IMR-90 (cell line): ENCODE measurements around the gene OR10G2. TPM values are rescaled to one million over a fixed set of nuclear protein-coding genes. Genes with fewer than 3 reads are reported as not detected.

ENCODE experiments used
- ATAC-seq: fragments of 200-7000 bp; cut with Tn5 transposase; 2 replicates; pipeline ENCODE4 v1.9.1; 2020; ENCODE audit warnings: low read depth, mild to moderate bottlenecking, moderate library complexity
- BruUV-seq: library from RNA; stranded (reverse); fragments of 400-500 nt; replicated peaks from 2 replicates; lab custom pipeline; 2021; lab: Mats Ljungman, UMichigan
- CTCF ChIA-PET: fragments of 300-600 bp; formaldehyde crosslinking; extraction: SDS; loops from one replicate; lab custom pipeline; 2021; ENCODE audit warnings: antibody characterized with exemption; lab: Yijun Ruan, JAX
- POLR2A ChIA-PET: fragments of 300-600 bp; sonication (Branson Sonifier 250); formaldehyde crosslinking; loops from one replicate; lab custom pipeline; 2022; ENCODE audit warnings: antibody characterized with exemption; ENCODE audit not compliant: unreplicated experiment; lab: Charles Lee
- DNase-seq: peaks from one replicate; pipeline ENCODE4 v3.0.0; 2013
- H2AFZ ChIP-seq: replicated peaks from 2 replicates; pipeline ENCODE3; 2013; ENCODE audit warnings: low read length, mild to moderate bottlenecking; ENCODE audit not compliant: poor library complexity
- H2AK5ac ChIP-seq: 2 replicates; pipeline ENCODE4 v1.6.1; 2013; ENCODE audit warnings: low read depth, low read length, inconsistent platforms
- H2AK9ac ChIP-seq: replicated peaks from 2 replicates; pipeline ENCODE3; 2013; ENCODE audit warnings: mild to moderate bottlenecking, low read depth, low read length, moderate library complexity; ENCODE audit not compliant: poor library complexity
- H2BK120ac ChIP-seq: 2 replicates; pipeline ENCODE4 v1.6.1; 2013; ENCODE audit warnings: low read depth, low read length, inconsistent platforms
- H2BK15ac ChIP-seq: 3 replicates; pipeline ENCODE4 v1.6.1; 2013; ENCODE audit warnings: low read depth, low read length, inconsistent platforms
- H2BK20ac ChIP-seq: 2 replicates; pipeline ENCODE4 v1.6.1; 2013; ENCODE audit warnings: low read depth, mild to moderate bottlenecking, inconsistent platforms, low read length, moderate library complexity
- H2BK5ac ChIP-seq: 2 replicates; pipeline ENCODE4 v1.6.1; 2013; ENCODE audit warnings: mild to moderate bottlenecking, low read depth, low read length, inconsistent platforms; ENCODE audit not compliant: poor library complexity, severe bottlenecking
- H3K14ac ChIP-seq: replicated peaks from 2 replicates; pipeline ENCODE4 v1.6.1; 2013; ENCODE audit warnings: low read depth, low read length, inconsistent platforms
- H3K18ac ChIP-seq: 2 replicates; pipeline ENCODE4 v1.6.1; 2013; ENCODE audit warnings: low read depth, low read length, control low read depth
- H3K23ac ChIP-seq: 2 replicates; pipeline ENCODE4 v1.6.1; 2013; ENCODE audit warnings: low read depth, low read length, inconsistent platforms
- H3K27ac ChIP-seq: 2 replicates; pipeline ENCODE4 v1.5.1; 2013; ENCODE audit warnings: mild to moderate bottlenecking, control low read depth, low read length; ENCODE audit not compliant: insufficient read depth
- H3K27me3 ChIP-seq: 2 replicates; pipeline ENCODE4 v1.6.1; 2013; ENCODE audit warnings: low read length; ENCODE audit not compliant: control insufficient read depth, insufficient read depth
- H3K36me3 ChIP-seq: 2 replicates; pipeline ENCODE4 v1.6.1; 2013; ENCODE audit warnings: low read length, mixed read lengths; ENCODE audit not compliant: control insufficient read depth, insufficient read depth
- H3K4ac ChIP-seq: 2 replicates; pipeline ENCODE4 v1.6.1; 2013; ENCODE audit warnings: low read depth, low read length, inconsistent platforms
- H3K4me1 ChIP-seq: 2 replicates; pipeline ENCODE4 v1.6.1; 2013; ENCODE audit warnings: low read length, mixed read lengths; ENCODE audit not compliant: control insufficient read depth, insufficient read depth
- H3K4me2 ChIP-seq: 2 replicates; pipeline ENCODE4 v1.6.1; 2013; ENCODE audit warnings: low read depth, mild to moderate bottlenecking, control low read depth, low read length, moderate library complexity
- H3K4me3 ChIP-seq: 2 replicates; pipeline ENCODE4 v1.5.1; 2013; ENCODE audit warnings: low read depth, mild to moderate bottlenecking, control low read depth, low read length, moderate library complexity; ENCODE audit not compliant: insufficient read depth
- H3K56ac ChIP-seq: 2 replicates; pipeline ENCODE4 v1.6.1; 2013; ENCODE audit warnings: low read length, inconsistent platforms; ENCODE audit not compliant: insufficient read depth; ENCODE audit errors: extremely low read depth
- H3K79me1 ChIP-seq, 2 experiments: 2 replicates each; pipeline ENCODE4 v1.6.1; 2013; ENCODE audit warnings: low read length in 2 of 2, inconsistent platforms in 1 of 2, low read depth in 1 of 2
- H3K9ac ChIP-seq: 2 replicates; pipeline ENCODE4 v1.6.1; 2013; ENCODE audit warnings: low read depth, low read length, control low read depth
- H3K9me1 ChIP-seq: 2 replicates; pipeline ENCODE4 v1.6.1; 2013; ENCODE audit warnings: low read length, inconsistent platforms; ENCODE audit not compliant: insufficient read depth
- H3K9me3 ChIP-seq: 2 replicates; pipeline ENCODE4 v1.6.1; 2013; ENCODE audit warnings: low read length; ENCODE audit not compliant: control insufficient read depth, insufficient read depth
- H4K20me1 ChIP-seq: 2 replicates; pipeline ENCODE4 v1.6.1; 2013; ENCODE audit warnings: low read length, inconsistent platforms; ENCODE audit not compliant: insufficient read depth
- H4K5ac ChIP-seq: 2 replicates; pipeline ENCODE4 v1.6.1; 2013; ENCODE audit warnings: mild to moderate bottlenecking, low read depth, low read length, control low read depth
- H4K8ac ChIP-seq, 2 experiments: 2 replicates each; pipeline ENCODE4 v1.6.1; 2013; ENCODE audit warnings: low read depth in 2 of 2, low read length in 2 of 2, control low read depth in 1 of 2, inconsistent platforms in 1 of 2
- H4K91ac ChIP-seq: 2 replicates; pipeline ENCODE4 v1.6.1; 2013; ENCODE audit warnings: low read depth, low read length, inconsistent platforms; ENCODE audit not compliant: insufficient read depth
- BHLHE40 ChIP-seq: fragments of 150-350 bp; IDR thresholded peaks from 2 replicates; pipeline ENCODE4 v1.6.1; 2016; ENCODE audit warnings: mild to moderate bottlenecking, low read depth, low read length
- CEBPB ChIP-seq: IDR thresholded peaks from 2 replicates; pipeline ENCODE4 v1.6.1; 2012; ENCODE audit warnings: low read depth, low read length, improper control_type of control experiment
- CHD1 ChIP-seq: IDR thresholded peaks from 2 replicates; pipeline ENCODE4 v1.6.1; 2012; ENCODE audit warnings: low read depth, low read length, improper control_type of control experiment
- CTCF ChIP-seq: conservative IDR thresholded peaks from 2 replicates; pipeline ENCODE4 v1.5.1; 2012; ENCODE audit warnings: mild to moderate bottlenecking, low read depth, low read length, improper control_type of control experiment
- ELK1 ChIP-seq: fragments of 150-350 bp; IDR thresholded peaks from 2 replicates; pipeline ENCODE4 v1.6.1; 2016; ENCODE audit warnings: low read depth, mild to moderate bottlenecking, low read length, moderate library complexity, borderline replicate concordance
- FOS ChIP-seq: fragments of 150-350 bp; IDR thresholded peaks from 2 replicates; pipeline ENCODE4 v1.6.1; 2016; ENCODE audit warnings: low read depth, low read length
- MAFK ChIP-seq: IDR thresholded peaks from 2 replicates; pipeline ENCODE4 v1.6.1; 2012; ENCODE audit warnings: low read depth, low read length, improper control_type of control experiment
- MAZ ChIP-seq: IDR thresholded peaks from 2 replicates; pipeline ENCODE4 v1.6.1; 2012; ENCODE audit warnings: low read depth, mild to moderate bottlenecking, low read length, improper control_type of control experiment, moderate library complexity, borderline replicate concordance
- MXI1 ChIP-seq: IDR thresholded peaks from 2 replicates; pipeline ENCODE4 v1.6.1; 2012; ENCODE audit warnings: low read depth, mild to moderate bottlenecking, low read length, moderate library complexity, borderline replicate concordance
- NFE2L2 ChIP-seq: fragments of 150-350 bp; IDR thresholded peaks from 2 replicates; pipeline ENCODE4 v1.6.1; 2016; ENCODE audit warnings: low read depth, mild to moderate bottlenecking, low read length
- POLR2A ChIP-seq: IDR thresholded peaks from 2 replicates; pipeline ENCODE4 v1.6.1; 2012; ENCODE audit warnings: mild to moderate bottlenecking, low read depth, low read length
- RAD21 ChIP-seq: IDR thresholded peaks from 2 replicates; pipeline ENCODE4 v1.6.1; 2012; ENCODE audit warnings: low read length, improper control_type of control experiment
- RCOR1 ChIP-seq: IDR thresholded peaks from 2 replicates; pipeline ENCODE4 v1.6.1; 2012; ENCODE audit warnings: mild to moderate bottlenecking, low read length, improper control_type of control experiment; ENCODE audit not compliant: insufficient replicate concordance
- RFX5 ChIP-seq: IDR thresholded peaks from 2 replicates; pipeline ENCODE4 v1.8.0; 2012; ENCODE audit warnings: low read depth, mild to moderate bottlenecking, low read length, moderate library complexity
- SMC3 ChIP-seq: fragments of 150-350 bp; IDR thresholded peaks from 2 replicates; pipeline ENCODE4 v1.6.1; 2016; ENCODE audit warnings: low read depth, mild to moderate bottlenecking, antibody characterized with exemption, low read length, moderate library complexity
- USF2 ChIP-seq: fragments of 150-350 bp; IDR thresholded peaks from 2 replicates; pipeline ENCODE4 v1.6.1; 2017; ENCODE audit warnings: mild to moderate bottlenecking, antibody characterized with exemption, low read length, low read depth
- WGBS, 2 experiments: methylation state at CpG; one replicate each; pipeline versions ENCODE4 v1.1.5 to v1.1.7; 2013; ENCODE audit warnings: missing lambda C conversion rate in 2 of 2; ENCODE audit not compliant: insufficient read length in 1 of 2; ENCODE audit errors: extremely low coverage in 2 of 2; 5-methylcytosine and 5-hydroxymethylcytosine counted together
- dilution Hi-C: fragments of 300-500 bp; cut with HindIII; formaldehyde crosslinking; loops from one replicate; pipeline ENCODE4 v1.14.3; 2018; ENCODE audit warnings: low sequenced_read_pairs; ENCODE audit not compliant: unreplicated experiment
- in situ Hi-C: fragments of 300-500 bp; cut with MboI; formaldehyde crosslinking; loops from 3 replicates; pipeline ENCODE4 v1.14.3; 2019; ENCODE audit warnings: low sequenced_read_pairs, inconsistent platforms, mixed read lengths
- intact Hi-C: fragments of 100-400 bp; cut with micrococcal nuclease; formaldehyde crosslinking; loops from 2 replicates; pipeline ENCODE4 v1.10.0; 2022
- polyA plus RNA-seq, 3 experiments: library from polyadenylated mRNA; depleted of rRNA; stranded (reverse); fragments of >200 nt; gene quantifications; 2 replicates each; pipeline ENCODE4 v1.2.3, GENCODE V29; 2012; ENCODE audit warnings: low replicate concordance in 1 of 3
- total RNA-seq: library from RNA; depleted of rRNA; stranded (reverse); fragments of >200 nt; gene quantifications from 2 replicates; pipeline ENCODE4 v1.2.3, GENCODE V29; 2012

The OR10G2 gene
- total and polyA plus RNA-seq, 2 of the 4 experiments (the other 2 are of a cell fraction): not detected

- Histone ChIP-seq H3K56ac (no peak overlapping the region), H2BK120ac (no peak overlapping the region), H3K14ac (no peak overlapping the region), H3K36me3 (no peaks in the 10 kb centered on the region), H2AK9ac (no peak overlapping the region), H4K5ac (no peak overlapping the region), H4K8ac (no peak overlapping the region), H3K9me1 (no peaks in the 10 kb centered on the region), H4K91ac (no peak overlapping the region), H2BK5ac (no peak overlapping the region), H2AFZ (no peak overlapping the region), H4K20me1 (no peaks in the 10 kb centered on the region), H3K27me3 (no peaks in the 10 kb centered on the region), H3K4me1 (no peaks in the 10 kb centered on the region), H3K18ac (no peak overlapping the region), H3K9me3 (no peaks in the 10 kb centered on the region), H3K4ac (no peak overlapping the region), H2BK15ac (no peak overlapping the region), H3K27ac (no peak overlapping the region), H3K4me2 (no peak overlapping the region), H3K9ac (no peak overlapping the region), H2AK5ac (no peak overlapping the region), H3K23ac (no peak overlapping the region), H3K4me3 (no peak overlapping the region), H2BK20ac (no peak overlapping the region), H3K79me1 (no peaks in the 10 kb centered on the region)
- ChIA-PET POLR2A (no interaction called here), CTCF (no interaction called here)
- dilution Hi-C loops (no loop called here), intact Hi-C loops (no loop called here), in situ Hi-C loops (no loop called here)
- DNase-seq (peak; percentile 1), ATAC-seq (no peak)
- BruUV-seq: no TSS peak
- no CpG with 5 or more reads among the region's 1 CpG for WGBS, 2 experiments
- no peak for TF ChIP-seq MXI1
- TF ChIP-seq BHLHE40: no peak
- no peak for TF ChIP-seq RCOR1
- no peak for TF ChIP-seq RAD21
- TF ChIP-seq FOS: no peak
- no peak for TF ChIP-seq CTCF
- TF ChIP-seq SMC3: no peak
- no peak for TF ChIP-seq ELK1
- no peak for TF ChIP-seq RFX5
- no peak for TF ChIP-seq MAFK
- TF ChIP-seq CEBPB: no peak
- no peak for TF ChIP-seq NFE2L2
- no peak for TF ChIP-seq MAZ
- no peak for TF ChIP-seq CHD1
- no peak for TF ChIP-seq POLR2A
- TF ChIP-seq USF2: no peak
These were observed 37.4 kb upstream of the OR10G2 start for GRCh38 chr14:21672116-21672515.
